AG08396 (cell line): ENCODE measurements around the gene TGFB1.

Source experiments
- DNase-seq: peaks from one replicate; pipeline ENCODE4 v3.0.0; 2012; ENCODE audit warnings: low spot score, mixed read lengths

The TGFB1 gene

GRCh38 chr19:41321204-41321599 is 32.5 kb downstream of the TGFB1 start:
- no peak for DNase-seq

DNA sequence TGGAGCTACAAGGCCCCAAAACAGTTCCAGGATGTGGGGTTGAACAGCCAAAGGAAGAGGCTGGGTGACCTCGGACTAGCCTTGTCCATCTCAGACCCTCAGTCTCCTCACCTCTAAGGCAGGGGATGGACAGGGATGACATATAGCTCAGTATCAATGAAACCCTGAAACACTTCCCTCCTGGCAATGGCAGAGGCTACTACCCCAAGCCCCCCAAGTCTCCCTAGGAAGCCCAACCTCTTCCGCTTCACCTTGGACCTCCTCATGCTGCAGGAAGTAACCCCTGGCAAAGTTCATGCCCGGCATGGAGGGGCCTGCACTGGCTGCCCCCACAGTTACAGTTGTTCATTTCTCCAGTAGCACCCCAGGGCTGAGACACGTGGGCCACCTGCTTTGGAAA is 33.2 kb downstream of the TGFB1 start:
- DNase-seq, result no peak

GRCh38 chr19:41320185-41320518 is 33.6 kb downstream of the TGFB1 start:
- no peak for DNase-seq

GRCh38 chr19:41319500-41320184 is 34.1 kb downstream of the TGFB1 start:
- no peak for DNase-seq

- DNase-seq, result no peak
These were observed 34.8 kb downstream of the TGFB1 start for GRCh38 chr19:41318696-41319499.

DNA sequence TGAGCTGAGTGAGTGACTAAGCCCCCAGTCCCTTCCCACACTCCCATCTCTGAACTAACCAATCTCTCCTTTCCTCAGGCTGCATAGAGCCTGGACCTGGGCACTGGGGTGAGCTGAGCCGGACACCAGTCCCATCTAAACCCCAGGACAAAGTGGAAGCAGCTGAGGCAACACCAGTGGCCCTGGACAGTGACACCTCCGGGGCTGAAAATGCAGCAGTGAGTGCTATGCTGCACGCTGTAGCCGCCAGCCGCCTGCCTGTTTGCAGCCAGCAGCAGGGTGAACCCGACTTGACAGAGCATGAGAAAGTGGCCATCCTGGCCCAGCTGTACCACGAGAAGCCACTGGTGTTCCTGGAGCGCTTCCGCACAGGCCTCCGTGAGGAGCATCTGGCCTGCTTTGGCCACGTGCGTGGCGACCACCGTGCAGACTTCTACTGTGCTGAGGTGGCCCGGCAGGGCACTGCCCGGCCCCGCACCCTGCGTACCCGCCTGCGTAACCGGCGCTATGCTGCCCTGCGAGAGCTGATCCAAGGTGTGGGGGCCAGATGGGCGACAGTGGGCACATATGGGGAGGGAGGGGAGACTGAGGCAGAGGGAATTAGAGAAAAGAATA is 37.3 kb downstream of the TGFB1 start:
- no peak for DNase-seq

GRCh38 chr19:41311613-41312012 is 42.1 kb downstream of the TGFB1 start:
- no peak for DNase-seq

DNA sequence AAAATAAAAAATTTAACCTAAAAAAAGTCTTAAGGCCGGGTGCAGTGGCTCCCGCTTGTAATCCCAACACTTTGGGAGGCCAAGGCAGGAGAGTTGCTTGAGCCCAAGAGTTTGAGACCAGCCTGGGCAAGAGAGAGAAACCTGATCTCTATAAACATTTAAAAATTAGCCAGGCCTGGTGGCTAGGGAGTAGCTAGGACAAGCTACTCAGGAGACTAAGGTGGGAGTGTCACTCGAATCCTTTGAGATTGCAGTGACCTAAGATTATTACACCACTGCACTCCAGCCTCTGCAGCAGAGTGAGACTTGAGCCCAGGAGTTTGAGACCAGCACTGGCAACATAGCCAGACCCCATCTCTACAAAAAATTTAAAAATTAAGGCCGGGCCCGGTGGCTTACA is 42.6 kb downstream of the TGFB1 start:
- no peak for DNase-seq

DNA sequence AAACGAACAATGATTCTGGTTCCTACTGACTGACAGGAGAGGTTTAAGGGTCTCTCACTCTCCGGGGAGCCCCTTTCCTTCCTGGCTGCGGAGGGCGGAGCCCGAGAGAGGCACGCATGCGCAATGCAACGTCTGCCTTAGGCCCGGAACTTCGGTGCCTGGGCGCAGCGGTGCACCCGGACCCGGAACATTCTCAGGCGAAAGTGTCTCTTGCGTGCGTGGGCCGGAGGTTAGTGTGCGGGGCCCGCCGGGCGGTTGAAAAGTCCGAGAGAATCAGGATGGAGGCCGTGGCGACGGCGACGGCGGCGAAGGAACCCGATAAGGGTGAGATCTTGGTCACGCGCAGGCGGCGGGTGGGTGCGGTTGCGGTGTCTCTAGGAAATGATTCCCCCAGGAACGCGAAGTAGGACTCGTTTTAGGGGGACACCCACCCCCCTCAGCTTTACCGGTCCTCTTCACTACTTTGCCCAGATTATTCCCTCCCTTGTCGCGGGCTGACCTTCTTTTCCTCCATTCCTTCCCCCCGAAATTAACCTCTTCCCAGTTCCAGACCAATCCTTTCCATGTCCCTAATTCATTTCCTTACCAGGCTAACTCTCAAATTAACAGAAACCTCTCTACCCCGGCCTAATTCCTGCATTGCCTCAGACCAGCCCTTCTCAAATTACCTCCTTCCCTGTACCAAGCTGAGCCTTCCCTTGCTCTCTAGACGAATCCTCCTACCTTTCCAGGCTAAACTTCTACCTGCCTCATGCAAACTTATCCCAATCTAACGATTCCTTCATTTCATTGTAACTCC is 43.5 kb downstream of the TGFB1 start, which contains the start of gene CCDC97:
Gene CCDC97 (plus strand): TSS at position 140 of the 799 bp plus-strand sequence. CDS start 139 bp downstream, at position 279.
- DNase-seq, result peak; percentile 94

DNA sequence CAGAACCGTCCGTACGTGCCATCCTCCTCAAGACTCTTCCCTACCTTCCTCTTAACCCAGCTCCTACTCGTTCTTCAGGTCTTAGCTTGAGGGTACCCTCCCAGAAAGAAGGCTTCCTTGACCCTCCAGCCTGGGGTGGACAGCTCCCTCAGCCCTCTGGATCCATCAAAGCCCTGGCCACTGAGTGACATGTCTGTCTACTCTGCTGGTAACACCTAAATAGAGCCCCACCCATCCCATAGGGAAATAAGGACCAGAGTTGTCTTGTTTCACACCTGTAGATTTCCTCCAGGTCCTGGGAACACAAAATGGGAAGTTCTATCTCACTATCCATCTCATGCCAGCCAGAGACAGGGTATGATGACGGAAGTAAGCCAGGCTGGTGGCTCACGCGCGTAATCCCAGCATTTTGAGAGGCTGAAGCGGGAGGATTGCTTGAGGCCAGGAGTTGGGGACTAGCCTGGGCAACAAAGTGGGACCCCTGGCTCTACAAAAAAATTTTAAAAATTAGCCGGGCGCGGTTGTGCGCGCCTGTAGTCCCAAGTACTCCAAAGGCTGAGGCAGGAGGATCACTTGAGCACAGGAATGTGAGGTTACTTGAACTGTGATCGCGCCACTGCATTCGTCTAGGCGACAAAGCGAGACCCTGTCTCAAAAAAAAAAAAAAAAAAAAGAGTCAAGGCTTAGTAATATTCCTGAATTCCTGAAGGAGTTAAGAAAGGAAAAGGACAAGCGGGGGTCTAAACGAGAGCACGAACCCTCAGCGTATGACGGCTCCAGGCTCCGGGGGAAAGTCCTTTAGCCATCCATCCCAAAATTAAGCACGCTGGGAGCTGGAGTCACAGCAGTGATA is 44.3 kb downstream of the TGFB1 start:
- no peak for DNase-seq

GRCh38 chr19:41308450-41309179 is 45.1 kb downstream of the TGFB1 start:
- DNase-seq, result peak; percentile 84

GRCh38 chr19:41307954-41308449 is 45.7 kb downstream of the TGFB1 start:
- no peak for DNase-seq

DNA sequence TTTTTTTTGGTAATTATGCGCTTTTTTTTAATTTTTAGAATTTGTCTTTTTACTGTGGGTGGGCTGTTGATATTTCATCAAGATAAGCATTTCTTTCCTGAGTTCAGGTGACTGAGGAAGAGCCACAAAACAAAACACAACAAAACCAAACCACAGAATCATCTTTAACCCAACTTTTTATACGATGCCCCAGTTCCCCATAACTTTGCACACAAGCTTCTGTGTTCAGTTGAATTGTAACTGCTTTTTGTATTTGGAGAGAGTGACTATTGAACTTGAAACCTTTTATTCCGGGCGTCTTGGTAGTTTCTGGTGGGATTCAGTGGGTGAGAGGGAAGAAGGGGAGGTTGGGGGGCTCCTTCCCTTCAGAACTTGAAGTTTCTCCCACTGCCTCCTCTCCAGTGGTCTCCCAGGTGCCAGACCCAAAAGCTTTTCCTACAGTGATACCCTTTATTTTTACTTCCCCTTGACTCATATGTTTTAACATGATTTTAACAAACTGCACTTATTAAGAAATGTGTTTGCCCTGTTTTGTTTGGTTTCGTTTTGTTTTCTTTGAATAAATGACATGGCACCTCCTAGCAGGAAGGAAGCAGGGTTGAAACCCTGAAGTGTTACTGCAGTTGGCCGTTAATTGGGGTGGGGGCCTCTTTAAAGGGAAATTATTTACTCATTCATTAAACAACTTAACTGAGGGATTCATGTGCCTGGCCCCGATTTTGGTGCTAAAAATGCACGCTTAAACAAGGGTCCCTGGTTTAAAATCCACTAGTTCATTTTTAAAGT is 46.4 kb downstream of the TGFB1 start:
- no peak for DNase-seq

DNA sequence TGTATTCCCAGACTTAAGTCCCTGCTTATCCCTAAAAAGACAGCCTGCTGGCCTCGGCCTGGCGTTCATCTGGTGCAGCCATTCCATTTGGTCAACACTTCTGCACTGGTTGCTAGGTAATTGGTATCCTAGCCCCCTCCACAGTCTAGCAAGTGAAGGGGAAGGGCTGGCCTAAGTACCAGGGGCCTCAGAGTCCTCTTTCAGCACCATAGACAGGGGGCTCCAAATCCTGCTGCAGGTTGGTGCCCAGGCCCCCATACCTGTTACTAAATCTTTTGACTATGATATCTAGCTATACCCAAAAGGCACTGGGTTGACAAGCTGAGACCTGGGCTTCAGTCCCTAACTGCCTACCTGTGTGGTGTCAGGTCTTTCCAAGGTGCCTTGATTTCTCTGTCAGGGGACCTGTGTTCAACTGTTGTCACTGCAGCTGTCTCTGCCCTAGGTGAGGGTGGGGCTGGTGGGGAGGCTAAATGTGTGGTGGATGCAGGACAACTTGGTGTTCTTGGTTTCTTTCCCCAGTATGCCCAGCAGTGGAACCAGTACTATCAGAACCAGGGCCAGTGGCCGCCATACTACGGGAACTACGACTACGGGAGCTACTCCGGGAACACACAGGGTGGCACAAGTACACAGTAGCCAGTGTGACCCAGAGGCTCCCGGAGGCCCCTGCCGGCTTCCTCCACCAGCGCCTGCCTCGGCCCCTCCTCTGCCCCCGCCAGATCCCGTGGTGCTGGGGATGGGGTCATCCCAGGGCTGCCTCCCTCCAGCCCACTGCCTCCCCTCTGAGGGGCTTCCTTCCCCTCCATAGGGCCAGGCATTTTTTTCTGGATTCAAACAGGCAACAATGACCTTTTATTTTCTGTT is 47.6 kb downstream of the TGFB1 start:
- no peak for DNase-seq

- no peak for DNase-seq
These were observed 48.8 kb downstream of the TGFB1 start for GRCh38 chr19:41304706-41305483.

GRCh38 chr19:41303954-41304353 is 49.8 kb downstream of the TGFB1 start:
- no peak for DNase-seq

DNA sequence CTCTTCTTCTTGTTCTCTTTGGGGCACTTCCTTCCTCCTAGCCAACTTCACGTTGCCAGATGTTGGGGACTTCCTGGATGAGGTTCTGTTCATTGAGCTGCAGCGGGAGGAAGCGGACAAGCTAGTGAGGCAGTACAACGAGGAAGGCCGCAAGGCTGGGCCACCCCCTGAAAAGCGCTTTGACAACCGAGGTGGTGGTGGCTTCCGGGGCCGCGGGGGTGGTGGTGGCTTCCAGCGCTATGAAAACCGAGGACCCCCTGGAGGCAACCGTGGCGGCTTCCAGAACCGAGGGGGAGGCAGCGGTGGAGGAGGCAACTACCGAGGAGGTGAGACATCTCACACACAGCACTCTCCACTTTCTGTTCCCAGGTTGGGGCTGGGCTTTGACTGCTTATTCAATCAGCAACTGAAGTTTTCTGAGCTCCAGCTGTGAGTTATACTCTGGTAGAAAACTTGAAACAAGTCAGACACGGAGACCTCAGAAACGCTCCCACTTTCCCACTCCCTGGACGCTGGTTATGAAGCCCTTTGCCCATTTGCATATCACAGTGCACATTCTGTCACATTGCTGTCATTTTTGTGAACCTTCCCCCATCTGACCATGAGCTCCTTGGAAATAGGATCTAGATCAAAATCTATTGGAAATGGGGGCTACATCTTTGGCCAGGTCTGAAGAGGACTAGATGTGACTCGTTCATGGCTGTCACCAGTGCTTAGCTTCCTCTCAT is 50.9 kb downstream of the TGFB1 start:
- DNase-seq, result no peak
